ENCODE results near the gene CCDC74B.
"Not testable (repeated sequence)": the region's sequence is repeated elsewhere in the genome, so short reads cannot be mapped to it uniquely, and the experiment has no call there.

The CCDC74B gene

DNA sequence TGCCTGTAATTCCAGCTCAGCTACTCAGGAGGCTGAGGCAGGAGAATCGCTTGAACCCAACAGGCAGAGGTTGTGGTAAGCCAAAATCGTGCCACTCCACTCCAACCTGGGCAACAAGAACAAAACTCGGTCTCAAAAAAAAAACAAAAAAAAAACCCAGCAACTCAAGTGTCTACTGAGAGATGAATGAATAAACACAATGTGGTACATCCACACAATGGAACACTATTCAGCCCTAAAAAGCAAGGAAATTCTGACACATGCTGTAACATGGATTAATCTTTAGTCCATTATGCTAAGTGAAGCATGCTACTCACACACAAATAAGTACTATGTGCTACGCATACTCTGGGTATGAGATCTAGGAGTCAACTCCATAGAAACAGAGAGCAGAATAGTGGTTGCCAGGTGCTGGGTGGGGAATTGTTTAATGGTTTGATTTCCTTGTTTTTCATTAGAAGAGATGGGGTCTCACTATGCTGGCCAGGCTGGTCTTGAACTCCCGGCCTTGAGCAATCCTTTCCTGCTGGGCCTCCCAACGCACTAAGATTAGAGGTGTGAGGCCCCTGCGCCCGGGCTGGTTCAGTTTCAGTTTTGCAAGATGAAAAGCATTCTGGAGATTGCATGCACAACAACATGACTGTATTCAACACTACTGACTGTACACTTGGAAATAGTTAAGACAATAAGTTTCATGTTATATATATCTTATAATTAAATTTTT is 20.5 kb upstream of the CCDC74B start:
- DNase-seq = no peak

GRCh38 chr2:130162968-130163367 is 18.1 kb upstream of the CCDC74B start:
- no peak for DNase-seq

GRCh38 chr2:130162486-130162885 is 17.6 kb upstream of the CCDC74B start:
- DNase-seq = not testable (repeated sequence)

GRCh38 chr2:130160838-130161705 is 16.2 kb upstream of the CCDC74B start:
- DNase-seq = not testable (repeated sequence)

DNA sequence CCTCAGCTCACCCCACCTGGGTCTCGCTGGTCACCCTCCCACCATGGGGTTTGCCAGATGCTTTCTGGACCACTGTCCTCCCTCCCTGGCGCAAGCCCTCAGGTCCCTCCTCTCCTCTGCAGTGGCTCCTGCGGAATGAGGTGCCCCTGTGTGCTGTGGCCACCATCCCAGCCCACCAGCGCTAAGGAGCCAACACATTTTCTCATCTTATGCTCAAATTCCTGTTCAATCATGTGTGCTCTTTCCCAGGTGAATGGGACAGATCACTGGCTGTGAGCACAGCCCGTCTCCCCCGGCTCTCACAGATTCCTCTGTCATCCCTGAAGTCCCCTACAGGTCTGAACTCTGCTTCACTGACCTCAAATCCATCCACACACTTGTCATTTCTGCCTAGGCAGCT is 15.2 kb upstream of the CCDC74B start:
- no peak for DNase-seq

GRCh38 chr2:130159376-130159775 is 14.5 kb upstream of the CCDC74B start:
- not testable (repeated sequence) for DNase-seq

DNA sequence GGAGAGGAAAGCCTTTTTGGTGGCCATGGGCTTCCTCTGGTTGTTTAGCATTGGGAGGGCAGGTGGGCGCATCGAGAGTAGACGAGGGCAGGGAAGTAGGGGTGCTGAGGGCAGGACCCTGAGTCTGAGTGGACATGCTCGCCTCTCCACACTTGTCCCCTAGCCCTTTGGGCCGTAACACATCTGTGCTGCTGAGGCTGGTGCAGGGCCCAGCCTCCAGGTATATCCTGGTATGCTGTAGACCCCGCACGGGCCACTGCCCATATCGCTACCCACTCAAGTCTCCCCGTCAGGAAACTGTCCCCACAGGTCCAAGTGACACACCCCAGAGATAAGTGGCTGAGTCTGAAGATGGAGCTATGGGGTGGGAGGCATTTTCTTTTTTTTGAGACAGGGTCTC is 13.7 kb upstream of the CCDC74B start:
- DNase-seq = no peak

DNA sequence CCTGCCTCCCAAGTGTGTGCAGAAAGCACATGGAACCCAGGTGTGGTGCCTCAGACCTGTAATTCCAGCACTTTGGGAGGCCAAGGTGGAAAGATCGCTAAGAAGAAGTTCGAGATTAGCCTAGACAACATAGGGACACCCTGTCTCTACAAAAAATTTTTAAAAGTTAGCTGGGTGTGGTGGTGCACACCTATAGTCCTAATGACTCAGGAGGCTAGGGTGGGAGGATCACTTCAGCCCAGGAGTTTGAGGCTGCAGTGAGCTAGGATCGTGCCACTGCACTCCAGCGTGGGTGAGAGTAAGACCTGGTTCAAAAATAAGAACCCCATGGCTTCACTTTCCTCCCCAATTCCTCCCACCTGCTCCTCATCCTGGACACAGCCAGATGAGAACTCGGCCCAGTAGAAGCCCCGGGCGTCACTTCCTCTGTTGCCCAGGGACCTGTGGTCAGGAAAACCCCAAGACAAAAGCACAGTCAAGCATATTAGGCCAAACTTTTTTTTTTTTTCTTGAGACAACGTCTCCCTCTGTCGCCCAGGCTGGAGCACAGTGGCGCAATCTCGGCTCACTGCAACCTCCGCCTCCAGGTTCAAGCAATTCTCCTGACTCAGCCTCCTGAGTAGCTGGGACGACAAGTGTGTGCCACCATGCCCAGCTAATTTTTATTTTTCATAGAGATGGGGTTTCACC is 13.1 kb upstream of the CCDC74B start:
- not testable (repeated sequence) for DNase-seq

DNA sequence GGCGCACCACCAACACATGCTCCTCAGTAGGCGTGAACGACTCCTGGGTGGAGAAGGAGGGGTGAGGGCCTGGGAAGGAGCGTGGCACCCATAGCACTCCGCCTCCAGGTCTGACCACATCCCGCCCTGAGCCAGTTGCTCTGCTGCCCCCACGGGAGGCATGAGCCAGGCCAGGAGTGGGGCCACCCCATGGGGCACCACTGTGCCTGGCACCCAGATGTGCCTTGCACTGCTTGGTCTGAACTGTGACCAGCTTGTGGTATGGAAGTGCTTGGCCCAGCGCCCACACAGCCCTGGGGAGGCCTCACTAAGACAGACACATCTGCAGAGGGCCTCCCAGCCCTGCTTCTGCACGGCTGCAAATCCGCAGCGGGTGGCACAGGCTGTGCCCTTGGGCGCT is 12.4 kb upstream of the CCDC74B start:
- not testable (repeated sequence) for DNase-seq

DNA sequence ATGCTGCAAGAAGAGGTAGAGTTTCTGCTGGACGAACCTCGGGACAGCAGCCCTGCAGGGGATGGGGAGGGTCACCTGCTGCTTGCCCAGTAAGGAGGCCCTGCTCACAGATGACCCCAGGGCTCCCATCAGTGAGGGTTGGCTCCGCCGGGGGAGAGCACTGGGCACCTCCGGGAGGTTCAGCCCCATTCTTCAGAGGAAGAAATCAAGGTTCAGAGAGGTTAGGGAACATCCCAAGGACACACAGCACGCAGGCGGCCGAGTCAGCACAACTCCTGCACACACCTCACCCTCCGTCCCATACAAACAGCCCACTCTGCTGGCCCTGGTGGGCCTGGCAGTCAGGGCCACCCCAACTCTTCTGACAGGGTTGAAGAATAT is 11.7 kb upstream of the CCDC74B start:
- DNase-seq = no peak

GRCh38 chr2:130155956-130156623 is 11.2 kb upstream of the CCDC74B start:
- not testable (repeated sequence) for DNase-seq

DNA sequence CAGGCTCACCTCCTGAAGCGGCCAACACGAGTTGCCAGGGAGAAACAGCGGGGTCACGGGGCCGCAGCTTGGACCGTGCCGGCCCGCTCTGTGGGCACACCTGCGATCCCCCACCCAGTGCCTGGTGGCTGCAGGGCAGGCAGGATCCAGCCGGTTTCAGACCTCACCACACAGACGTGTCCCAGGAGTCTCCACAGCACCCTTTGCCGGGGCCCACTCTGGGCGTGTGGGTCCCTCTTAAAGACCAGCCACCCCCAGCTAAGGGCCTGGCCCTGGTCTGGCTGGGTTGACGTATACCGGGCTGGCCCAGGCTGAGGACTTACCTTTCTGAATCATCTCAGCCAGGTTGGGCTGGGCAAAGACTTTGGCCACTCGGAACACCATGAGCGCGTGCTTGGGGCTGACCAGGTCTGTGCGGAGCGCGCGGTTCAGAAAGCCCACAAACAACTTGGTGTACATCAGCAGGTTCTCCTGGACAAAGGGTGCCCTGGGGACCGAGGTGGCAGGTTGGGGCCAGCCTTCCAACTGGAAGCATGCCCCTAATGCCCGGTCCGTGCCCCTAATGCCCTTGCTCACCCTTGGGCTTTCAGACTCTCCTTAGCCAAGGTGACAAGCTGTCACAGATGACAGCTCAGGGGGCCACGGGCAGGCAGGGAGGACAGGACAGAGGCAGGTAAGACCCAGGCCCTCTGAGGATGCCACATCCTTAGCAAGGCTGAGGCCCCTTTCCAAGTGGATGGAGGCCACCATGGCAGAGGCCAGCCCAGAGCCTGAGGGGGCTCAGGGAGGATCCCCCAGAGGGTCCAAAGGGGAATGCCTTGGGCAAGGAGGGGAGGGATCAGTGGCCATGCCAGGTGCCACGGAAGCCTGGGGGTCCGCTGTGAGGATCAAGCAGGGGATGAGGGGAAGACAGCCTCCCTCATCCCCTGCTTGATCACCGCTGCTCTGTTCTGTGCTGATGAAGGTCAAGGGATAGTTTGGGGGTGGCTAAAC is 10.2 kb upstream of the CCDC74B start:
- DNase-seq = no peak

DNA sequence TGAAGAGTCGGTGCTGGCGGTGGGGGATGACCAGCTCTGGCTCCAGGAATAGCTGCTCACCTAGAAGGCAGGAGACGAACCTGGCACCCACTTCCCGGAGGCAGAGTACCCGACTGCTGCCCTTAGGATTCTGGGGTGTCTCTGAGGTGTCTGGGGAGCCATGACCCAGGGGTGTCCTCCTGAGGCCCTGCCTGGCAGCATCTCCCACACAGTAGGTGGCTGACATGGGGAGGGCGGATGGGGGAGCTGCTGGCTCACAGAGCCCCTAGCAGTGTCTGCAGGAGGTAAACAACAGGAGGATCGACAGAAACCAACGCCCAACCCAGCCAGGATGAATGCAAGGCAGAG is 9.5 kb upstream of the CCDC74B start:
- DNase-seq = not testable (repeated sequence)

GRCh38 chr2:130153721-130154422 is 9.0 kb upstream of the CCDC74B start:
- not testable (repeated sequence) for DNase-seq

- DNase-seq = no peak
Observed at GRCh38 chr2:130152816-130153595, 8.1 kb upstream of the CCDC74B start.

- DNase-seq = not testable (repeated sequence)
Observed at GRCh38 chr2:130152136-130152815, 7.4 kb upstream of the CCDC74B start.

DNA sequence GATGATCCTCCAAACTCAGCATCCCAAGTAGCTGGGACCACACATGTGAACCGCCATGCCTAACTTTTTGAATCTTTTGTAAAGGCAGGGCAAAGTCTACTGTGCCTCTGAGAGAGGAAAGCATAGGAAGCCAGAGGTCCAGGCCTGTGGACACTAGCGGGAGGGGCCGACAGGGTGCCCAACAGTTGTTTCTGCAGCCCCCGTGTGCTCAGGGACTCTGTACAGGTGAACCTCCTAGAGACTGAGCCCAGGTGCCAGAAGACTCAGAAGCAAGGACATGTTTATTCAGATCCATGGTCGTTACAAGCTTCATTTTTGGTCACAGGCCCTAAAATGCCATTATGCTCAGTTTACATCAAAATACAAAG is 6.2 kb upstream of the CCDC74B start:
- not testable (repeated sequence) for DNase-seq

DNA sequence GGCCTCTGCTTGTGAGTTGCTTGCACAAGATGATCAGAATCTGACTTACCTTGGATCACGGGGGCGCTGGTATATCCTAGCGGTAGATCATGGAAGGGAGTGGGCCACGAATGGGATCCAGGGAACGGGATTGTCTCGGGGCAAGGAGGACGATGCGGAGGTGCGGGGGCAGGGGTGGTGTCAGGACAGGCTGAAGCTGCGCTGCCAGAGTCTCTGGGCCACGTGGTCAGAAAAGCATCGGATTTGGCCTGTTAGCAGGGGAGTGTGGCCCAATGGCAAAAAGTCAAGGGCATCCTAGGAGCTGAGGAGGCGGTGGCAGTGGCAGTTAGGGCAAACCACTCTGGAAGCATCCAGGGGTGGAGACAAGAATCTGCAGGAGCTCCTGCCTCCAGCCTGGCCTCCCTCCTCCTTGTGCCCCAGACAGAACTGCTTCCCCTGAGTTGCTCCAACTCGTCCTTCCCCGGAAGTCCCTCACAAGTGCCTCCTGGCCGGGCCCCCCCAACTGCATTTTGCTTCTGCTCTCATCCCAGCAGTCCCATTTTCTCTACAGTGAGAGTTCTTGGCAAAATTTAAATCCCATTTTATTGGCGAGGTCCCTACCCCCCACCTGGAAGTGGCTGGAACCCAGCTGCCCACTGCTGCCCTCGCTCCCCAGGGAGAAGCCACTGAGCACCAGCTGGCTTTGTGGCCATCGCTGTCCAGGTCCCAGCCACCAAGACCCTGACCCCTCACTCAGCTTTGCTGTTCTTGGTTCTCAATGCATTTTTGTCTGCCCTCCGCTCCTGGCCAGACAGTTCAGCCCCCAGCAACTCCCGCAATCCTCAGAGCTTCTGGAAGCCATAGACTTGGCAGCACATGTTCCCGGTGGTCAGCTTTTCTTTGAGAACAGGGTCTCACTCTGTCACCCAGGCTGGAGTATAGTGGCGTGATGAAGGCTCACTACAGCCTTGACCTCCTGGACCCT is 5.6 kb upstream of the CCDC74B start:
- no peak for DNase-seq

- DNase-seq = not testable (repeated sequence)
Observed at GRCh38 chr2:130148515-130148914, 3.6 kb upstream of the CCDC74B start.

Measured in SHP77 treated with DMSO at 0.1 percent for 48 hours (cell line).